ENCODE results near the gene CLNS1A.
"Not testable (repeated sequence)": the region's sequence is repeated elsewhere in the genome, so short reads cannot be mapped to it uniquely, and the experiment has no call there.

The CLNS1A gene

DNA sequence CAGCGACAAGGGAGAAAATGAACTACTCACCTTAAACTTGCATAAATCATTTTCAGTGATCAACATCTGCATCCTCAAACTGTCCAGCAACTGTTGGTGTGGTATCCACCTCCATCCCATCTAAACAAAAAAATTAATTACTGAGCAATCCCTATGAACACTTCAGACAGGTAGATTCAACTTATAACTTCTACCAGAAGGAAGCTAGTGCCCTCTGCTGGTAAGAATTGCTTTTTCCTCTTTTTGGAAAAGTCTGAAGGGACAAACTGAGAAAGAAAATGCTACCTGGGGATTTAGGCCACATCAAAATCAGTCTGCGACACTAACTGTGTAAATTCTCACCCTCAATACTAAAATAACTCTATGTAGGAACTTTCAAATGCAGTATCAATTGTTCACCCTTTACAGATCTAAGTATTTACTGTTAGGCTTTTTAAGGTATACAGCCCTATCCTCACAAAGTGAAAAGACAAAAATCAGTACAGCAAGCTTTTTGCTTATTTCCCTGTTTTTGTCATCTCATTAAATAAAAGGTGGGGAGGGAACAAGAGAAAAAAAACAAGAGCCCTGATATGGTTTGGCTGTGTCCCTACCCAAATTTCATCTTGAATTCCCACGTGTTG lies 17.9 kb downstream of the CLNS1A start:
- DNase-seq (ENCODE audit: low read depth) = peak; percentile 14

DNA sequence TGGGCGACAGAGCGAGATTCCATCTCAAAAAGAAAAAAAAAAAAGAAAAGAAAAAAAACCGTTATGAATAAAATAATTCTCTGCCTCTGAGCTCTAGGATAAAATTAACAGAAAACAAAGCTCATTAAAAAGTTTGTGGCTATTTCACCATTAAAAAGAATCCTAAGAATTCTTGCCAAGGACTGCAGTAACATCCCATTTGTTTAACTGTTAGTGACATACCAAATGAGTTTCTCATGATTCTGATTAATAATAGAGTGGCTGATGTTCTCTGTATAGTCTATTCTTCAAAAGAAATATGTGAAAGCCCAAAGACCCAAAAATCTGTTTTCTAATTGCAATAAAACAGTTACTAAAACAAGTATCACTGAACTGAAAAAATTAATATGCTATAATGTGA lies 19.7 kb downstream of the CLNS1A start:
- DNase-seq (ENCODE audit: low read depth) = no peak

DNA sequence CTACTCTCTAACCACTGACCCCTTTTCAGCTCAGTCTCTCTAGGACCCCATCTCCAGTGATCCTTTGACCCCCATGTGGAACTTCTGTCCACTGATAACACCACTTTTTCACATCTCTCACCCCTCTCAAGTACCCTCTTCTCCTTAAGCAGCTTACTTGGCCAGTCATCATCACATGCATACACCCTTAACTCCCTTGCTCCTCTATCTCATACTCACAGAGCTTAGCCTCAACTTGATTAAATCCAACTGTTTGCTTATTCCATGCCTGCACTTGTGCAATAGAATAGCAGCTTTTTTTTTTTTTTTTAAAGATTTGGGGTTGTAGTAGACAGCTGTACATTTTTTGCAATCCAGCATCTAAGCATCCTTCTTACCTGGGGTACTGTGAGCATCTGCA lies 25.7 kb downstream of the CLNS1A start:
- DNase-seq (ENCODE audit: low read depth) = no peak

DNA sequence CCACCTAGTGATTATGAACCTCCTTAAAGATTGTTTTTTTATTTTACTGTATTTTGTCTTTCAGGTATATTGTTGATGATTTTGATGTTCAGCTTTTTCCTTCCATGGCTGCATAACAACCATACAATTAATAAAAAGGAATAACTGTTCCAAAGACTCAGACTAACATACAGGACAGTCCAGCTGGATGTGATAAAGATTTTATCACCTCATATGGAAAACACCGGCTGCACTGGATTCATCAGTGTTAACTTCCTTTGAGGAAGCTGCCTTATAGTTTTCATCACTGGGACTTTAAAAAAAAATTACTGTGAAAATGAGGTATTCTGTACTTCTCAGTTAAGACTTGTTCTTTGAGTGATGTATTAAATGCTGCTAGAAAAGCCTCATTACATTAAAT lies 28.4 kb downstream of the CLNS1A start:
- DNase-seq (ENCODE audit: low read depth) = no peak

DNA sequence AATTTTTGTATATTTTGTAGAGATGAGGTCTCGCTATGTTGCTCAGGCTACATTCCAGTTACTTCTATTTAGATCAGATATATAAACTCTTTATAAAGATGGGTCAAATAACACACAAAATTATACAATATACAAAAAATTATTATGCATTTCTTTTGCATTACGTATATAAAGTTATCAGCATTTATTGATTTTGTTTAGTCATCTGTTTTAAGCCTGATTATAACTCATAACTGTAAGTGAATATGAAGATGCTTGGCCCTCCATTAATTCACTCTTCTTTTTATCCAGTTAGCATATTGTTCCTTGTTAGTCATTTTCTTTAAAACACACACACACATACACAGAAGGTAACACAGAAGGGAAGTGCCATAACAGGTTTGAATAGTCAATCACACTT lies 33.3 kb downstream of the CLNS1A start:
- no peak for DNase-seq (ENCODE audit: low read depth)

DNA sequence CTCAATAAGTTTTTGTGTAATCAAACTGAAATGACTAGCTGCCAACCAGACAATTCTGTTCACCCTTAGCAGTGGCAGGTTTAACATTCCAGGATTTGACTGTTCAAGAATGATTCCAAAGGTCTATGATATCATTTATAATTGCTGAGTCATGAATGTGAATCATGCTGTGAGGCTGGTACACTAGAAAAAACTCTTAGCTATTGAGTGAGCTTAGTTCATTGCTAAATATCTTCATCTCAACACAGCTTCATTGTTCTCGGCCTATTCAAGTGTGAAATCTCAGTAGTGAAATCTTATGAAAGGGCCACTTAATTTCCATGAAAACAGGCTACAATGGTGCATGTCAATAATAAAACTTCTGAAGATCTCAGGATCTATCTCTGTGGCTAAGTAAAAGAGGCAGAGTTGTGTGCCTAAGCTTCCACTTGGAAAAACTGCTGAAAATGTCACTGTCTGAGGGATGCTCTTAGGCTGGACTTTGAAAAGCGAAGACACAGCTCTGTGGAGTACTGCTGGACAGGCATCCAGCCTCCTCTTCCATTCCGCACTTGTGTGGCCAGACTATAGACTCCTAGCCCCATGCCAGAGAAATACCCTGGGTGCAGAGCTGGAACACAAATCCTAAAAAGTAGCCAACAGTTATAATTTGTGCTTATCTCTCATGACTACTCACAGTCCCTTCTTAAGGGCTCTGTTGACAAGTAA lies 35.1 kb downstream of the CLNS1A start:
- DNase-seq (ENCODE audit: low read depth) = peak; percentile 57

DNA sequence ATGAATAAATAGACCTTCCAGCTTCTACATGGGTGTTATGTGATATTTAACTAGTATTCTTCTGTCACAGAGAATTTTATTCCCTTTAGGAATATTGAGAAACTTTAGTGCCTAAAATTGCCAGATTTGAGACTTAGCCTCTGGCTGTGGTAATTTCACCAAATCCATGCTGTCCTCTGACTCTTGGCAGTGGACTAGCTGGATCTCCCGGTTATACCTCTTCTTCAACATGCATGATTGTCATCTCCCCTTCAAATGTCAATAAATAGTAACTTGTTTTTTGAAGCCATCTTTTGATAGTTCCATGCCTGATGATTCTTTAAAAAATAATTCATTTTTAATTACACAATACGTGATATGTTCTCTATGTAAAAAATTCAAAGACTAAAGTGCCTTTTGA lies 39.4 kb downstream of the CLNS1A start:
- no peak for DNase-seq (ENCODE audit: low read depth)

DNA sequence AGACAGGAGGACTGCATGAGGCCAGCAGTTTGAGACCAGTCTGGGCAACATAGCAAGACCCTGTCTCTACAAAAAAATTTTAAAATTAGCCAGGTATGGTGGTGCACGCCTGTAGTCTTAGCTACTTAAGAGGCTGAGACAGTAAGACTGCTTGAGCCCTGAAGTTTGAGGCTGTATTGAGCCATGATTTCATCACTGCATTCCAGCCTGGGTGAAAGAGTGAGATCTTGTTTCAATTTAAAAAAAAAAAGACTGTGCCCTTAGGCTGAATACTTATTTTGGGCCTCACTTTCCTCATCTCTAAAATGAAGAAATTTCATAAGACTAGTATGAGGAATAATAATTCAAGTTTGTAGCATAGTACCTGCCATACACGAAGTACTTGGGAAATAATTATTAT lies 41.0 kb downstream of the CLNS1A start:
- peak; percentile 52 for DNase-seq (ENCODE audit: low read depth)

DNA sequence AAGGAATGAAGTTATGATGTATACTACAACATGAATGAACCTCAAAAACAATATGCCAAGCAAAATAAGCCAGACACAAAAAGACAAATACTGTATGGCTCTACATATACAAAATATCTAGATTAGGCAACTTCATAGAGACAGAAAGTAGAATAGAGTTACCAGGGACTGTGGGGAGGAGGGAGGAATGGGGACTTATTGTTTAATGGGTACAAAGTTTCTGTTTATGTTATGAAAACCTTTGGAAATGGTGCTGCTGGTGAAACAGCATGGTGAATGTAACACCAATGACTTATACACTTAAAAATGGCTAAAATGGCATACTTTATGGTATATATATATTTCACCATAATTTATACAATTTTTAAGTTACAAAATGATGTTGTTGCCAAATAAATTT lies 43.7 kb downstream of the CLNS1A start:
- DNase-seq (ENCODE audit: low read depth) = no peak

DNA sequence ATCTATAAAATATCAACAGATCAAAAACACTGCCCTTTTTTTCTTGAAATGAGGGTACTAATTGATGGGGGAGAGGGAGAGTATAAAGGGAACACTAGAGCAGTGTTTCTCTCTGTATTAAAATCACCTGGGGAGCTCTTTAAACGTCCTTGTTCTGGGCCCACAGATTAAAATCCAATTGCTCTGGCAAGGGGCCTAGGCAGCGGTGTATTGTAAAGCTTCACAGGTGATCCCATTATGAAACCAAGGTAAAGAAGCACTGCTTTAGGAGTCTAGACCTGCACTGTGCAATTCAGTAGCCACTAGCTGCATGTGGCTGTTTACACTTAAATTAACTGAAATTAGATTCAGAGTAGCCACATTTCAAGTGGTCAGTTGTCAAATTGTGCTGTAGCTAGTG lies 44.9 kb downstream of the CLNS1A start:
- DNase-seq (ENCODE audit: low read depth) = no peak

DNA sequence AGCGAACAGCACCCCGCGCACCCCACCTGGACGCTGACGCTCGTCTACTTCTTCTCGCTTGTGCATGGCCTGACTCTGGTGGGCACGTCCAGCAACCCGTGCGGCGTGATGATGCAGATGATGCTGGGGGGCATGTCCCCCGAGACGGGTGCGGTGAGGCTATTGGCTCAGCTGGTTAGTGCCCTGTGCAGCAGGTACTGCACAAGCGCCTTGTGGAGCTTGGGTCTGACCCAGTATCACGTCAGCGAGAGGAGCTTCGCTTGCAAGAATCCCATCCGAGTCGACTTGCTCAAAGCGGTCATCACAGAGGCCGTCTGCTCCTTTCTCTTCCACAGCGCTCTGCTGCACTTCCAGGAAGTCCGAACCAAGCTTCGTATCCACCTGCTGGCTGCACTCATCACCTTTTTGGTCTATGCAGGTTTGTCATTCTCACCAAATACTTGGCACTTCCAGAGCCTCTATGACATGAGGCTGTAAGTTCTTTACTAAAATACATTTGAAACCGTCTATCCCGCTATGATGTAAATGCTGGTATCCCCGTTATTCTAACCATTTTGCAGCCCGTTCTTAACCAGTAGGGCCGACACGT lies 47.3 kb downstream of the CLNS1A start:
- no peak for DNase-seq (ENCODE audit: low read depth)

DNA sequence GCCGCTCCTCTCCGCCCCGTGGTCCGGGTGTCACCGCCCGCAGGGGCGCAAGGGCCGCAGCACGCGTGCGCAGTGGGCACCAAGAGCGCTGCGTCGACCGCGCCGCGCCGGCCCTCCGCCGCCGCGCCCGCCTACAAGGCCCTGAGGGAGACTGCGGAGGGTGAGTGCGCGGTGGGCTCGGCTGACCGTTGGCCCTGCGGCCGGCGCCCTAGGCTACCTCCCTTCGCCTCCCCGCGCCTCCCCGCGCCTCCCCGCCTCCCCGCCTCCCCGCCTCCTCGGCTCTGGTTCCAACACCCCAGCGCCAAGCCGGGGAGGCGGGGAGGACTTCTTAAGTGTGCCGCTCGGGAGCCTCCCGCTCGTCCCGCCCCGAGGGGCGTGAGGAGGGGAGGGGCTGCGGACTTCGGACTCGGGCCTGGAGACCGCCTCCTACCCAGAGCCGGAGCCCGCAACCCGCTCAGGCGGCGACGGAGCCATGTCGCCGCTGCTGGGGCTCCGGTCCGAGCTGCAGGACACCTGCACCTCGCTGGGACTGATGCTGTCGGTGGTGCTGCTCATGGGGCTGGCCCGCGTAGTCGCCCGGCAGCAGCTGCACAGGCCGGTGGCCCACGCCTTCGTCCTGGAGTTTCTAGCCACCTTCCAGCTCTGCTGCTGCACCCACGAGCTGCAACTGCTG lies 47.9 kb downstream of the CLNS1A start, which contains the start of gene AQP11:
TSS of gene AQP11 (plus strand) at position 433 of the 673 bp plus-strand sequence. CDS start at position 473, 40 bp downstream.
- DNase-seq (ENCODE audit: low read depth) = peak; percentile 59

DNA sequence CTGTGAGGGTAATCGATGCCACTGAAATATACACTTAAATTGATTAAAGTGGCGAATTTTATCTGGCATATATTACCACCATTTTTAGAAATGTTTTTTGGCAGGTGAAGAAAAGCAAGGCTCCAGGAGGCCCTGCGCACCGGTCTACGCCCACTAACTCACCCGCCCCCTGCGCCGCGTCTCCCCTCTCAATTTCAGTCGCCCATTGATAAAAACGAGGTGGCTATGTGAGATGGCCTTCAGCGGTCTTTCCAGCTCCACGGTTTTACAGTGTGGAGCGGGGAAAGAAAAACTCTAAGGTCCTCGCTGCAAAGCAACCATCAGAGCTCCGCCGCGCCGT lies 48.4 kb downstream of the CLNS1A start:
- DNase-seq (ENCODE audit: low read depth) = no peak

DNA sequence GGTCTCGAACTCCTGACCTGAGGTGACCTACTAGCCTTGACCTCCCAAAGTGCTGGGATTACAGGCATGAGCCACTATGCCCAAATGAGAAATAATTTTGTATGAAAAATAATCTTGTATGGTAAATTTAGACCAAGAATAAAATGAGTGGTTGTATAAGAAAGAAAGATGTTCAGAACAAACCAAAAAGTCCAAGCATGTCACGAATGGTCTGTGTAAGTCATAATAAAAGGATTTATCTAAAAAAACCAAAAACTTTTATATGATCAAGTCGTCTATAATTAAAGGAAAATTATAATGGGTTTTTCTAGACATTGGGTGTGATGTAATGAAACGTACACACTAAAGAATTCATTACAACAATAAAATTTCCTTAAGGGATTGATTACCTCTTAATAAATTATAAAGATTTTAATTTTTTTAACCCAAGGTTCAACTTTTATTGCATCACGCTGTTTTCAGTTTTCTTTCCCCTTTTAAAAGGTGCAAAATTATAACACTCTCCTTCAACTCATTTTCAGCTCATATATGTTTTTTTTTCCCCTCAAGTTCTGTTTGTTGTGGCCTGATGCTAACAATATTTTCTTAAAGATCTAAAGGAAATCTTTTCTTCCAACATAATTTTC lies 56.8 kb downstream of the CLNS1A start:
- DNase-seq (ENCODE audit: low read depth) = no peak

DNA sequence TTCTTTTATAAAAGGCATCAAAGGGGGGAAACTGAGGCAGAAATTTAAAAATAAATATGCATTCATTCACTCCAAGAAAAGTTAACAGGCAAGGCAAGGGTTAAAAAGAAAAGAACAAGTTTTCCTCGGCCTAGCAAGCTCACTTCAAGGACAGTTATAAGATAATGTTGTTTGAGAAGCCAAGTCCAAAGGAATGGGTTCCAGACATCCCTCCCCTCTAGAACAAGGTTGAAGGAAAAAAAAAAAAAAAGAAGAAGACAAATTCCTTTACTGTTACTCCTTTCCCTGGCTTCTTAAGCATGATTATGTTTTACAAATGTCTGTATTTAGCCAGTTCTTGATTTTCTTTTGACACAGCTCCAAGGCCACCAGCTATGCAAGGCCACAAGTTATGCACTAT lies 62.2 kb downstream of the CLNS1A start:
- DNase-seq (ENCODE audit: low read depth) = not testable (repeated sequence)

DNA sequence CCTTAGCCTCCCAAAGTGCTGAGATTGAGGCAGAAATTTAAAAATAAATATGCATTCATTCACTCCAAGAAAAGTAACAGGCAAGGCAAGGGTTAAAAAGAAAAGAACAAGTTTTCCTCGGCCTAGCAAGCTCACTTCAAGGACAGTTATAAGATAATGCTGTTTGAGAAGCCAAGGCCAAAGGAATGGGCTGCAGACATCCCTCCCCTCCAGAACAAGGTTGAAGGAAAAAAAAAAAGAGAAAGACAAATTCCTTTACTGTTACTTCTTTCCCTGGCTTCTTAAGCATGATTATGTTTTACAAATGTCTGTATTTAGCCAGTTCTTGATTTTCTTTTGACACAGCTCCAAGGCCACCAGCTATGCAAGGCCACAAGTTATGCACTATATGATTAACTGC lies 66.7 kb downstream of the CLNS1A start:
- DNase-seq (ENCODE audit: low read depth) = not testable (repeated sequence)

DNA sequence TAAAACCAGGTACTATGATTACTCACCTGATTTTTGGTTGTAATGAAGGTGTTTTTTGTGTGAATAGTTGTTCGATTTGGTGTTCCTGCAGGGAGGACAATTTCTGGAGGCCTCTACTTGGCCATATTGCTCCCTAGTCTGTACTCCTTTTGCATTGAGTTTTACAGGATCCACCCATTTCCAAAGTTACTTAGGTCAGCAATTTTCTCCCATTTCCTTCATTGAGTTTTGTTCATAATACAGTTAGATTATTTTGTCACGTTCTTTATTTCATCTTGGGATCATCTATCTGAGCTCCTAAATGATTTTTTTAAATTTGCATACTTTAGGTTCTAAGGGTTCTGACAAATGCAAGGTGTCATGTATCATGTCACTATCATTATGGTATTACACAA lies 67.9 kb downstream of the CLNS1A start:
- no peak for DNase-seq (ENCODE audit: low read depth)

DNA sequence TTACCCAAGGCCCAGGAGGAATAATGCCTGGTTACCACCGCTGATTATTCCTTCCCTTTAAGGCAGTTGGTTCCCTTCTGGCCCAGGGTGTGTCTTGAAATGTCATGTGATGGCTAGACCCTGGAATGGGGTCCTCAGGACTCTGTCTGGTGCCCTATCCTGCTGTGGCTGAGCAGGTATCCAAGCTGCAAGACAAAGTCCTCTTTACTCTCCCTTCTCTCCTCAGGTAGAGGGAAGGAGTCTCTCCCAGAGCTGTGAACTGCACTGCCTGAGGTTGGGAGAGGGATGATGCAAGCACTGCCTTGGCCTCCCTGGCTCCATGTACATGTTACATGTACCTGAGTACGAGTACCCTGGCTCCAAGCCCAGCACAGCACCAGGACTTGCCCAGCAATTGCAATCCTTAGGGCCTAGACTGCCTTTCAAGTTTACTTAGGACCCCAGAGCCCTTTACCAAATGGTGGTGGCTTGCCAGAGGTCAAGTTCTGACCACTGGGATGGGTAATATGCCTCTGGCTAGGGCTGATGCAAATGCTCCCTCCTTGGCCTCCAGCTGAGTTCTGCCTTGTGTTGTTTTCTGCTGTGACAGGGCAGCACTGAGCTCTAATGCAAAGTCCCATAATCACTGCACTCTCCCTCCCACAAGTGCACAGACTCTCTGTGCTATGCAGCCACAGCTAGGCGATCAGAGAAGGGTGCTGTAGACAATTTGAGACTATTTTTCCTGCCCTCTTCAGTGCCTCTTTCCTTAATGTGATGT lies 68.5 kb downstream of the CLNS1A start:
- no peak for DNase-seq (ENCODE audit: low read depth)

DNA sequence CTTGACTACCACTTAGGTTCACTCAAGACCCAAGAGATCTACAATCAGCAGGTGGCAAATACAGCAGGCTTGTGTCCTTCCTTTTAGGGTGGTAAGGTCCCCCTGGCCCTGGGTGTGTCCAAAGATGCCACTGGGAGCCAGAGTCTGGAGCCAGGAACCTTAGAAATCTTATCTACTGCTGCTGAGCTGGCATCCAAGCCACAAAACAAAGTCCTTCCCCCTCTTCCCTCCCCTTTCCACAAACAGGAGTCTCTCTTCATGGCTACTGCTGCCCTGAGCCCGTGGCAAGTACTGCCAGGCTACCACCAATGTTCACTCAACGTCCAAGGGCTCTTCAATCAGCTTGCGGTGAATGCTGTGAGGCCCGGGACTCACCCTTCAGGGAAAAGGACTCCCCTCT lies 69.3 kb downstream of the CLNS1A start:
- DNase-seq (ENCODE audit: low read depth) = no peak

Measured in GM04504 (cell line).